Panc1 (cell line): ENCODE results near the gene CD8A.

ENCODE experiments used
- CTCF ChIP-seq: fragments of 450-650 bp; IDR thresholded peaks from 2 replicates; pipeline ENCODE4 v1.5.1; 2017; ENCODE audit warnings: mild to moderate bottlenecking
- POLR2AphosphoS5 ChIP-seq: IDR thresholded peaks from 2 replicates; pipeline ENCODE4 v1.6.1; 2012; ENCODE audit warnings: mild to moderate bottlenecking, low read depth, low read length, moderate library complexity
- SIN3A ChIP-seq: IDR thresholded peaks from 2 replicates; pipeline ENCODE4 v1.6.1; 2012; ENCODE audit warnings: low read depth, mild to moderate bottlenecking, low read length, moderate library complexity, borderline replicate concordance; ENCODE audit not compliant: insufficient read depth
- TCF7L2 ChIP-seq: IDR thresholded peaks from 2 replicates; pipeline ENCODE4 v1.6.1; 2011; ENCODE audit warnings: mild to moderate bottlenecking, low read depth, low read length, inconsistent platforms

- TF ChIP-seq CTCF: no peak
- no peak for TF ChIP-seq POLR2AphosphoS5
- TF ChIP-seq TCF7L2: no peak
- no peak for TF ChIP-seq SIN3A
Observed at GRCh38 chr2:86768189-86768949, 22.3 kb downstream of the CD8A start.
